ENCODE data around the gene IGSF6.
"Not testable (repeated sequence)": the region's sequence is repeated elsewhere in the genome, so short reads cannot be mapped to it uniquely, and the experiment has no call there.

Gene IGSF6, protein sequence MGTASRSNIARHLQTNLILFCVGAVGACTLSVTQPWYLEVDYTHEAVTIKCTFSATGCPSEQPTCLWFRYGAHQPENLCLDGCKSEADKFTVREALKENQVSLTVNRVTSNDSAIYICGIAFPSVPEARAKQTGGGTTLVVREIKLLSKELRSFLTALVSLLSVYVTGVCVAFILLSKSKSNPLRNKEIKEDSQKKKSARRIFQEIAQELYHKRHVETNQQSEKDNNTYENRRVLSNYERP

DNA sequence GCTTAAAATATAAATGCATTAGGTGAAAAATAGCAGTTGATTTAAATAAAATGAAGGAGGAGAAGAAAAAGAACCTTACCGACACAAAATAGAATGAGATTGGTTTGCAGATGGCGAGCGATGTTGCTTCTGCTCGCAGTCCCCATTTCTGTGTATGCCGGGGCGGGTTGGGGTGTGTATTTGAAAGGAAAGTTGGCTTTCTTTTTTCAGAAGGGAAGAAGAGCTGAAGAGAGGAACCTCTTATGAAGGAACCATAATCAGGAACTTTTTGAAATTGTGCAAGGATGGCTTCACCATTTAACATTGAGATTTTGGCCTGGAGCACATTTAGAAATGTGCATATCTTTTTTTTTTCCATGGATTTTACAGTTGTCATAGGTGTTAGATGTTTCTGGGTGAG, at the start of gene IGSF6:
Gene IGSF6, minus strand, starts transcription at position 156 of the 400 bp plus-strand sequence. Its CDS starts 10 bp downstream, at position 146.
- no peak for FAIRE-seq

DNA sequence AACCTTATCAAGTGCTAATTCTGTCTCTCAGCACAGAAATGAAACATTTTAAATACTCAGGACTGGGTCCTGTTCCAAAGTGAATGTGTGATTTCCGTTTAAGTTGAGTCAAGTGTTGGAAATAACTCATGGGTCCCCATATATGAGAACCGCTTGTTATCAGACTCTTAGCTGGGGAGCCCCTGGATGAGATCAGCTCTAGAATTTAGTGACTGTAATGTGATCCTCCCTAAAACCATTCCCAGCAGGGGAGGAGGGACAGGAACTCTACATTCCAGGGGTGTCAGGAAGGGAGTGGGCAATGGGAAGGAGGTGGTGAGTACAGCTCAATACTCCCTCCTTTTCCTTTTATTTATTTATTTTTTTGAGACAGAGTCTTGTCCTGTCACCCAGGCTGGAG, 48.9 kb upstream of the IGSF6 start:
- no peak for FAIRE-seq

DNA sequence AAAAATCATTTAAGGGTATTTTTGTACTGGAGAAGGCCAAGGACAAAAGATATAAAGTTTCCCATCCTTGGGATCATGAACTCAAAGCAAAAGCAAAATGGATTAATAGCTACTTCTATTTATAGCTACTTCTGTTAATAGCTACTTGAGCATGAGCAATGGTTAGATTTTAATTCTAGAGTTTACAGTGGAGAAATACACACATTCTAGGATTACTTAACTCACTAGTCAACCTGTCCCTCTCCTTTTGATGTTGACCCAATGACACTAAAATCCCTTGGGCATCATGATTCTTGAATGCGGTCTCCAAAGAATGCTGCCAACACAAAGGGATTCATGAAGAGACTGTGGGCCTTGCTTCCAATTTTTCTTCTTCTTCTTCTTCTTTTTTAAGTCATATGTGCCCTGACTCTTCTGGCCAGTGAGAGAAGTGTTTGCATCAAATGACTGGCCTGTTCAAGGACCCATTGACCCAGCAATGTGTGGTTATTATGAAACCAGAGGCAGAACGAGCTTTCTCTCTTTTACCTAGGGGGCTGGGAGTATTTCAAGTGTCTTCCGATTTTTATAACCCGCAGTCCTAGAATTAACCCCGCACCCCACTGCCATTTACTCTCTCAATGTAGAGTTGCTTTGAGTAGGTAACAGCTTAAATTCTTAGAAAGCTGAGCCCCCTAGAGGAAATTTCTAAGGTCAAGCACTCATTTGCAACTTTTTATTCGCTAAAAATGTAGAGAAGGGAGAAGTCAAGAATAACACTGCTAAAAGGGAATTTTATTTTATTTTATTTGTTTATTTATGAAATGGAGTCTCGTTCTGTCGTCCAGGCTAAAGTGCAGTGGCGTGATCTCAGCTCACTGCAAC, 46.0 kb upstream of the IGSF6 start:
- no peak for FAIRE-seq

DNA sequence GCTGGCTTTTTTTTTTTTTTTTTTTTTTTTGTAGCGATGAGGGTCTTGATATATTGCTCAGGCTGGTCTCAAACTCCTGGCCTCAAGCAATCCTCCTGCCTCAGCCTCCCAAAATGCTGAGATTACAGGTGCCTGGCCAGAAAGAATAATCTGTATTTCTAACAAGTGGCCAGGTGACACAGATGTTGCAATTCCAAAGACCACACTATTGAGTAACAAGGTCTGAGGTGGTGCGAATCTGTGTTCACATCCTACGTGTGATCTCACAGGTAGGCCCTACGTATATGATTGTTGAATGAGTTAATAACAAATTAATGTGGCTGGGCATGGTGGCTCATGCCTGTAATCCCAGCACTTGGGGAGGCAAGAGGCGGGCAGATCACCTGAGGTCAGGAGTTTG, 44.6 kb upstream of the IGSF6 start:
- FAIRE-seq = no peak

DNA sequence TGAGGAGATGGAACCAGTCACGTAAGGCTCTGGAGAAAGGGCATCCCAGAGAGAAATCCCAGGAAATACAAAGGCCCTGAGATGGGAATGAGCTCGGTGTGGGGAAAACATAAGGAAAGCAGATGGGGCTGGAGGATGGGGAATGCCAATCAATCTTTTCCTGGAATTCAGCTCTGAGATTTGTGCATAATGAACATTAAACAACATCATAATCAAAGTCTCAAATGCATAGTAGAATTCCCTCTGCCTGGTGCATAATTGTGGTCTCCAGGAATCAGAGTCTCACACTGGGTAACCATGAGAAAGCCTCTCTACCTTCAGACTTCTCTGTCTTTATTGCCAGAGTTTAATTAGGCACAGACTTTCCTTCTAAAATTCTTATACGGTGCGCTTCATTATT, 42.2 kb upstream of the IGSF6 start:
- no peak for FAIRE-seq

DNA sequence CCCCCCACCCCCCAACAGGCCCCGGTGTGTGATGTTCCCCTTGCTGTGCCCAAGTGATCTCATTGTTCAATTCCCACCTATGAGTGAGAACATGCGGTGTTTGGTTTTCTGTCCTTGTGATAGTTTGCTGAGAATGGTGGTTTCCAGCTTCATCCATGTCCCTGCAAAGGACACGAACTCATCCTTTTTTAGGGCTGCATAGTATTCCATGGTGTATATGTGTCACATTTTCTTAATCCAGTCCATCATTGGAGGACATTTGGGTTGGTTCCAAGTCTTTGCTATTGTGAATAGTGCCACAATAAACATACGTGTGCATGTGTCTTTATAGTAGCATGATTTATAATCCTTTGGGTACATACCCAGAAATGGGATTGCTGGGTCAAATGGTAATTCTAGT, 38.6 kb upstream of the IGSF6 start:
- FAIRE-seq = not testable (repeated sequence)

DNA sequence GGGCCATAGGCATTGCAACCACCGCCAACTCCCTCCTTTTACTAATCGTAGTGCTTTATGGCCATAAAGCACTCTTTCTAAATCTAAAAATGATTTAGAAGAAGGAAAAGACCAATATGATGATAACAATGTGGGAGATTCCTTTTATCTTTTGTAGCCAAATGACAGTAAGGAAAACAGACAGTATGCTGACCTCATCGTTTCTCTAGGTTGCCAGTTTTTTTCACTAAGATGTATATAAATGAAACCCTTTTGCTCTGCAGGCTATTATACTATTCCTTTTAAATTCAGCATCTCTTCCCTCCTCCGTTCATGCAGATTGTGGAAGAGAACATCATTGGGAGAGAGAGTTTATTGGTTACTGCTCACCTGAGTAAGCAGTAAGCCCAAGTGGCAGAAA, 36.7 kb upstream of the IGSF6 start:
- no peak for FAIRE-seq

DNA sequence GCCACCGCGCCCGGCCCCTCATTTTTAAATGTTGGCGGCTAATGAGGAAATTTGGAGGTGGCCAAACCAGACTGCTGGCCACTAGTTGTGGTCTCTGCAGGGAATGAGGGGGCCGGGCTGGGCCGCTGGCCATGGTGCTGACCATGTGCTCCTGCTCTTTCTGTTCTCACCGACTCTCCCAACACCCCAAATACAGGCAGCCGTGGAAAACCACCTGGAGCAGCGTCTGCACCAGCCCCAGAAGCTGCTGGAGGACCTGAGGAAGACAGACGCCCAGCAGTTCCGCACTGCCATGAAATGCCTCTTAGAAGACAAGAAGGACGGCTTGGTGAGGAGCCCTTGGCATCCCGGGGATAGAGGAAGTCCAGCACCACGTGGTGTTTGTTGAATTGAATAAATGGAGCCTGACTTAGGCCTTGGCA, 32.6 kb upstream of the IGSF6 start:
- FAIRE-seq = no peak

DNA sequence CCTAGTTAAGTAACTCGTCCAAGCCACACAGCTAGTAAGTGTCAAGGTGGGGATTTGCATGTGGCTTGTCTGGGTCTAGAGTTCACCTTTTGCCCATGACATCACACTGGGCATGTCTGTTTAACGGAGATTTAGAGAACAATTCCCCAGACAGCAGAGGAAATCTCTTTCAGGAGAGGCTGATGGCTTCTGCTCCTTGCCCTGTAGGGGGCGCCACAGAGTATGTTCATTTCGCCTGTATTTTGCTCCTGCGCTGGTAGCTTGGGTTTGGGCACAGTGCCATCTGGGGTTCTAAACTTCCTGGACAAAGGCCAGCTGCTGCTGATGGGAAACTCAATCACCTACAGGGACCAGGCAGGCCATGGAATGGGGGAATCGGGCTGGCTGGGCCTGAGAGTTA, 31.8 kb upstream of the IGSF6 start:
- FAIRE-seq = no peak

DNA sequence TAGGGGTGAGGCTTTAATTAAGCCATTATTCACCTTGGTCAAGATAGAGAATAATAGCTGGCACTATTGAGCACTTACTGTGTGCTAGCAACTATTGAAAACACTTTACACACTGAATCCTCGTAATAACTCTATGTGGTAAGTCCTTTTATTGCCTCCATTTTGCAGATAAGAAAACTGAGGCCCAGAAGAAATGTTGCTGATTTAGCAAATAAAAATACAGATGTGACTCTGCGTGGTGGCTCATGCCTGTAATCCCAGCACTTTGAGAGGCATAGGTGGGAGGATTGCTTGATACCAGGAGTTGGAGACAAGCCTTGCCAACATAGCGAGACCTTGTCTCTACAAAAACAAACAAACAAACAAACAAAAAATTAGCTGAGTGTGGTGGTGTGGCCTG, 30.8 kb upstream of the IGSF6 start:
- FAIRE-seq = no peak

DNA sequence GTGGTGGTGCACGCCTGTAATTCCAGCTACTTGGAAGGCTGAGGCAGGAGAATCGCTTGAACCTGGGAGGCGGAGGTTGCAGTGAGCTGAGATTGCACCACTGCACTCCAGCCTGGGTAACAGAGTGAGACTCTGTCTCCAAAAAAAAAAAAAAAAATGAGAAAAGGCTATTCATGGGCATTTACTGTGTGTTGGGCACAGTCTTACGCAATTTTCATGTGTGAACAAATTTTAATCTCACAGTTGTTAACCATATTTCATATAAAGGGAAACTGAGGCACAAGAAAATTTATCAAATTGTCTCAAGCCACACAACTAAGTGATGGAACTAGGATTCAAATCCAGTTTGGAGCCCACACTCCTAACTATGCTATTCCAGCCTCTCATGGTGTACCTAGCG, 28.3 kb upstream of the IGSF6 start:
- FAIRE-seq = not testable (repeated sequence)

DNA sequence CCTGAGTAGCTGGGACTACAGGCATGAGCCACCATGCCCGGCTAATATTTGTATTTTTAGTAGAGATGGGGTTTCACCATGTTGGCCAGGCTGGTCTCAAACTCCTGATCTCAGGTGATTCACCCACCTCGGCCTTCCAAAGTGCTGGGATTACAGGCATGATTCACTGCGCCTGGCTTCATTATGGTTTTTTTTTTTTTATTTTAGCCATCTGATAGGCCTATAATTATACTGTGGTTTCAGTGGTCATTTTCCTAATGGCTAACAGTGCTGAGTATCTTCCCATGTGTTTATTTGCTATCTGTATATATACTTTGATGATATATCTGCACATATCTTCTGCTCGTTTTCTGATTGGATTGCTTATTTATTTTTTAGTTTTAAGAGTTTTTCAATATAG, 22.0 kb upstream of the IGSF6 start:
- FAIRE-seq = not testable (repeated sequence)

DNA sequence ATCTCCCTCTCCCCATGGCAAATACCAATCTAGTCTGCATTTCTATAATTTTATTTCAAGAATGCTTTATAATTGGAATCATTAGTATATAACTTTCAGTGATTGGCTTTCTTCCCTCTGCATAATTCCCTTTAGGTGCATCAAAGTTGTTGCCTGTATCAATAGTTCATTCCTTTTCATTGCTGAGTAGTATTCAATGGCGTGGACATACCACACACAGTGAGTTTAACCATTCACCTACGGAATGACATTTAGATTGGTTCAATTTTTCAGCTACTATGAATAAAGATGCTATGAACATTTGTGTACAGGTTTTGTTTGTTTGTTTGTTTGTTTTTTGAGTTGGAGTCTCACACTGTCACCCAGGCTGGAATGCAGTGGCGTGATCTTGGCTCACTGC, 21.1 kb upstream of the IGSF6 start:
- no peak for FAIRE-seq

DNA sequence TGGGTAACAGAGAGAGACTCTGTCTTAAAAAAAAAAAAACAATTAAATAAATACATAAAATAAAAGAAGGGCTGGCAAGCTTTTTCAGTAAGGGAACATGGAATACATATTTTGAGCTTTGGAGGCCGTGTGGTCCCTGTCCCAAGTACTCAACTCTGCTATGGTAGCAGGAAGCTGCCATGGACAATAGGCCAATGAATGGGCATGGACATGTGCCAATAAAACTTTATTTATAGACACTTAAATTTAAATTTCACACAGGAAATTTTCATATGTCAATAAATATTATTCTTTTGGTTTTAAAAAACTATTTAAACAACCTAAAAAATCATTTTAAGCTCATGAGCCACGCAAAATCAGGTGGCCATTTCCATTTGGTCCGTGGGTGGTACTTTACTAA, 15.2 kb upstream of the IGSF6 start:
- FAIRE-seq = no peak

DNA sequence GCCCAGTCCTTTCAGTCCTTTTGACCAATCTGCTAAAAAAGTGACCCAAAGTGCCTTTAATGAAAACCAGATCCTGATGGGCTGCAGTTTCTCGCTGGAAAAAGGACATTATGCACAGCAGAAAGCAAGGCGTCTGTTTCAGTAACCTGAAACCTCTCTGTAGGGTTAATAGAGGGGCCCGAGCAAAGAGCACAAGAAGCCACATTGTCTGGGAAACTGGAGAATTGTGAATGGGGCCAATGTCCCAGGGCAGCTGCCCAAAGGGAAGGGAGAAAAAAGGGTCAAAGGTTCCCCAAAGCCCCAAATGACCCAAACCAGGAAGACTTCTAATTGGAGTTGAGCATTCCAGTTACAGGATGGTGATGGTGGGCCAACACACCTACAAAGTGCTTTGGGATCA, 14.4 kb upstream of the IGSF6 start:
- FAIRE-seq = no peak

DNA sequence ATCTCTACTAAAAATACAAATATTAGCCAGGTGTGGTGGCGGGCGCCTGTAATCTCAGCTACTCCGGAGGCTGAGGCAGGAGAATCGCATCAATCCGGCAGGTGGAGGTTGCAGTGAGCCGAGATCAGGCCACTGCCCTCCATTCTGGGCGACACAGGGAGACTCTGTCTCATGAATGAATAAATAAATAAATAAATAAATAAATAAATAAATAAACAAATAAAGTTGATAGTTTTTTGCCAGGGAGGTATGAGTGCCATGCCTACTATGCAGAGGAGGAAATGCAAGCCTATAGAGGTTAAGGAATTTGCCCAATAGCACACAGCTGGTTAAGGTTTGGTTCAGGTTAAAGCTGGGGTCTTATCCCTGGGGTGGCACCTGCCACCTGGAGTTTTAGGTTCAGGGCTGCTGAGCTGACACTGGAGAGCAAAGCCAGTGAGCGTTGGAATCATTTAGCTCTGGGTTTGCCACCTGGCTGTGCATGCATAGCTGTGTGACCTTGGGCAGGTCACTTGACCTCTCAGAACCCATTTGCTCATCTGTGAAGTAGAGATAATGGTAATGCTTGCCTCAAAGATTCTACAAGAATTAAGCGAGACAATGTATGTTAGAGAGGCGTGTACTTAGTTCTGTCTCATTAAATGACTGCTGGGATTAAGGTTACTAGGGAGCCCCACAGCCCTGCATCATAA, 12.5 kb upstream of the IGSF6 start:
- no peak for FAIRE-seq

DNA sequence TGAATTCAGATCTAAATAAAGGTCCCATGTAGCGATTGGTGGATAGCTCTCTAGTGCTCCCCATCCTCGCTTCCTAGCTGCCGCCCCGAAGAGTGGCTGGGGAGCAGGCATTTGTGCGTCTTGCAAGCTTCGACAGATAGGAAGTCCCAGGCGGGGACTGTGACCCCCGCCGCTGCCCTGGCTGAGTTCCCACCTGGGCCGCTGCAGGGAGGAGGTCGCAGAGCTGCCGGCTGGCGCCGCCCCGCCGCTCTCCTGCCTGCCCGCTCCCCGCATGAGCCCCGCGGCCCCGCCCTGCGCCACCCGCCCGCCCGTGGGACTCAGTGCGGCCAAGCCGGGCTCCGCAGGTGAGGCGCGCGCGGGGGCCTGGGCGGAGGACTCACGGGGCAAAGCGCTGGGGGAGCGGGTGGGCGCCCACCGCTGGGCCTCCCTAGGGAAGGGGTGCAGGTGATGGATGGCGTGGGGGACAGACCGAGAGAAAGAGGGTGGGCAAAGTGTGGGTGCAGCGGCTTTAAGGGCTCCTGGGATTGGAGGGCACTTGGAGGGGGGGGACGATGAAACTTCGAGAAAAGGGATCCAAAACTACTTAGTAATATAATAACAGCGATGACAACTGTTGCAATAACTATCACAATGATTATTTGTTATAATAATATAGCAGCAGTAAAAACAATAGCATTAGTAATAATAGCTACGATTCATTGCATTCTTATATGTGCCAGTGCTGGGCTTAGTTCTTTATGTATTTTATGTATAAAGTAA, 11.7 kb upstream of the IGSF6 start, which contains the start of gene OTOA:
Gene OTOA, plus strand, starts transcription at position 80 of the 759 bp plus-strand sequence. CDS start 14,547 bp downstream, outside the sequence.
- FAIRE-seq = no peak

DNA sequence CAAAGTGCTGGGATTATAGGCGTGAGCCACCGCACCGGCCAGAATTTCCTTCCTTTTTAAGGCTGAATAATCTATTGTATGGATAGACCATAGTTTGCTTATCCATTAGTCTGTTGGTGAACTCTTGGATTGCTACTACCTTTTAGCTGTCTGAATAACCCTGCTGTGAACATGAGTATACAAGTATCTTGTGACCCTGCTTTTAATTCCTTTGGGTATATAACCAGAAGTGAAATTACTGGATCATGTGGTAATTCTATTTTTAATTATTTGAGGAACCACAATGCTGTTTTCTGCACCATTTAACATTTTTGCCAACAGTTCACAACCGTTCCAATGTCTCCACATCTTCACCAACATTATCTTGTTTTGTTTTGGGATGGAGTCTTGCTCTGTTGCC, 6.7 kb upstream of the IGSF6 start:
- no peak for FAIRE-seq

DNA sequence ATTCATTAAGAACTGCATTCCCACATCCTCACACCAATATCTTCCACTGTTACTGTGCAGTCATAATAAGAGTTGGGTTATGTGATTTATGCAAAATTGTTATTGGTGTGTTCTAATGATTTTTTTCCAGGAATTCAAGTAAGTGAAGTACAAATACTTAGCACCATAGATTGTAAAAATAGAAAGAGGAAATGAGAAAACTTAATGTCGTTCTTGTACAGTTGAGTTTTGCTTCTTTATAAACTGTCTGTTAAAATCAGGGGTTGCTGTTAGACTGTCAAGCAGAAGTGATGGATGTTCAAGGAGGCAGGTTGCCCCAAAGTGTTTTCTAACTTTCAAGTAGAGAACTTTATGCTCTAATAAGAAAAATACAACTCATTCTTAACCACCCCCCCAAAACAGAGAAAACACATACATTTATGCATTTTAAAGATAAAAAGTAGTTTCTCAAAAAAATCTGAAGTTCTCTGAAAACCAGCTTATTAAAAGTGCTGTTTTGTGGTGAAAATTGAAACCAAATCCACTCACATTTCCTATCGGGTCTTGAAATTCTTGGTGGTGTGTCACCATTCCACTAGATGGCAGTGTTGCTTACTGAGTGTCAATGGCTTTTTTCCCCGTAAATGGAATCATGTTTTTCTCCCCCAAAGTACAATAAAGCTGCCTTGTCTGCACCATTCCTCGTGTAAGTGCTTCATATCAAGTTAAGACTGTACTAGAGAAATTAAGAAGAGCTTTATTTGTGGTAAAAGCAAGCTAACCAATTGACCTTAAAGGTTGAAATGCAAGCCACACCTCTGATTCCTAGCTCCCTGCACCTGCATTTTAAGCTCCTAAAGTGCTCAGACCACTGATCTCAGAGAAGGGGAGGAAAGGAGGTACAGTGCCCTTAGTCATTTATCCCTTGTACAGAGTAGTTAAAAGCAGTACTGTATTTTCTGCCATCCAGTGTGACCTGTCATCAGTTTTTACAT, 4.7 kb upstream of the IGSF6 start:
- FAIRE-seq = peak; percentile 60

DNA sequence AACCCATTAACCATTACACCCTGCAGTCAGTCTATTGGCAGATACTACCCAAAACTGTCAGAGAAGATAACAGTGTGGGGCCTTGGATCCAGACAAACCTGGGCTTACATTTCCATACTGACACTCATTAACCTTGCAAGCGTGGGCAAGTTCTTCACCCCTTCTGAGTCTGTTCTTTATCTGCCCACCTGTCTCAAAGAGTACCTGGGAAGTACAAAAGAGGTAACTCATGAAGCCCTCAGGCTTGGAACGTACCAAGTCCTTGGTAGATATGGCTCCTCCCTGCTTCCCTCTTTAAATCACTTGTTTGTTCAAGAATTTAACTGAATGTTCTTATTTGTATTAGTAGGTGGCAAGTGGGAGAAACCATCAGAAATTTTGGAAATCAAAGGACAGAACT, 2.5 kb upstream of the IGSF6 start:
- FAIRE-seq = no peak

DNA sequence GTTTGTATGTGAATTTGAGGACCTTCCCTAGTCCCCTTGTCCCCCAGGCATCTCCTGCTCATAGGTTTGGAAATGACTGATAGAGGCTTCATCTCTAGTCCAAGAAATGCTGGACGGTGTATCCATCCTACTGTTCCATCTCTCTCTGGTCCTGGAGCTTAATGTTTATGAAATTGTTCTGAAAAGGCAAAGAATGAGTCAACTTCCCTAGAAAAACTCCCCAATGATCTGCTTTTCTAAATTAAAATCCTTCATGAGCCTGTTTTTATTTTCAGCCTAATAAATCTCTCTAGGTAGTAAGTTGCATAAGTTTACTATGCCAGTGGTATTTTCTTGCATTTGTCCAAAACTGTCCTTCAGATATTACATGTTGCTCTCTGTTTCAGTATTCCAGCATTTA, 2.1 kb upstream of the IGSF6 start:
- no peak for FAIRE-seq

DNA sequence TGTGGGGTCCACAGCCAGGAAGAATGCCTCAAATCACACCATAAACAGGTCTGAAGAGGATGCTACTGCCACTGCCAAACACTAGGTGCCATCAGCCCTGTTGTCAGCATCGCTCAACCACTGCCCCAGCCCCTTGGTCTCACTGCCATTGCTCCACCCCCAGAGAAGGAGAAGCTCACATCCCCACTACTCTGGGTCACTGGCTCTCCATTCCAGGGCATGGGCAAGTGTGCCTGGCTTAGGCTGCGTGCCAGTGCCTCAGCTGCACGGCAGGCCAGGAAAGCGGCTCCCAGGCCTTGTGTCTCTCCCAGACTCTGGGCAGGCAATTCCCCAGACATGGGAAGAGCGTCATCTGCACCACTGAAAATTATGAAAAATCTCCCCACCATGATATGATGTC, 1.2 kb upstream of the IGSF6 start:
- FAIRE-seq = no peak
